ENCODE results near the gene PPP2R5C.
"Not testable (repeated sequence)": the region's sequence is repeated elsewhere in the genome, so short reads cannot be mapped to it uniquely, and the experiment has no call there.

PPP2R5C gene

GRCh38 chr14:101727611-101728366 lies 33.7 kb upstream of the PPP2R5C start:
- no peak for DNase-seq (ENCODE audit: low spot score)

- no peak for DNase-seq (ENCODE audit: low spot score)
These were observed 33.2 kb upstream of the PPP2R5C start for GRCh38 chr14:101728367-101728742.

DNA sequence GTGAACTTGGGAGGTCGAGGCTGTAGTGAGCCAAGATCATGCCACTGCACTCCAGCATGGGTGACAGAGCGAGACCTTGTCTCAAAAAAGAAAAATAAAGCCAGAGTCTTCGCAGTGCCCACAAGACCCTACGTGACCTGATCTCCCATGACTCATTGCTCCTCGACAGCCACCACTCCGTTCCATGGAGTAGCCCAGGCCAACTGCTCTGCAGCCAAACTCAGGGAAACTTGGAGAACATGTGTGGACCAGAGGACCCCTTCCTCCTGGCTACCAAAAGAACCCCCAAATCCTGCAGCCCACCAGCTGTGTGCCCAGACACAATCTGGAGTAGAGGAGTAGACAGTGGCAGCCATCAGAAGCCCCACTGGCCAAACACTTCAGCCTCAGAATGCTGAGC lies 32.1 kb upstream of the PPP2R5C start:
- DNase-seq (ENCODE audit: low spot score) = no peak

DNA sequence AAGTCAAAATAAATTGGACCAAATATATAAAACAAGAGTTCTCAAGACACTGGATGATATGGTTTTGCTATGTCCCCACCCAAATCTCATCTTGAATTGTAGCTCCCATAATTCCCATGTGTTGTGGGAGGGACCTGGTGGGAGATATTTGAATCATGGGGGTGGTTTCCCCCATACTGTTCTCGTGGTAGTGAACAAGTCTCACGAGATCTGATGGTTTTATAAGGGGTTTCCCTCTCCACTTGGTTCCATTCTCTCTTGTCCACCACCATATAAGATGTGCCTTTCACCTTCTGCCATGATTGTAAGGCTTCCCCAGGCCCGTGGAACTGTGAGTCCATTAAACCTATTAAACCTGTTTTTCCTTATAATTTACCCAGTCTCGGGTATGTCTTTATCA lies 31.4 kb upstream of the PPP2R5C start:
- DNase-seq (ENCODE audit: low spot score) = not testable (repeated sequence)

- DNase-seq (ENCODE audit: low spot score) = no peak
These were observed 30.8 kb upstream of the PPP2R5C start for GRCh38 chr14:101730626-101731186.

- DNase-seq (ENCODE audit: low spot score) = no peak
These were observed 30.1 kb upstream of the PPP2R5C start for GRCh38 chr14:101731187-101732080.

- no peak for DNase-seq (ENCODE audit: low spot score)
These were observed 29.4 kb upstream of the PPP2R5C start for GRCh38 chr14:101732118-101732517.

DNA sequence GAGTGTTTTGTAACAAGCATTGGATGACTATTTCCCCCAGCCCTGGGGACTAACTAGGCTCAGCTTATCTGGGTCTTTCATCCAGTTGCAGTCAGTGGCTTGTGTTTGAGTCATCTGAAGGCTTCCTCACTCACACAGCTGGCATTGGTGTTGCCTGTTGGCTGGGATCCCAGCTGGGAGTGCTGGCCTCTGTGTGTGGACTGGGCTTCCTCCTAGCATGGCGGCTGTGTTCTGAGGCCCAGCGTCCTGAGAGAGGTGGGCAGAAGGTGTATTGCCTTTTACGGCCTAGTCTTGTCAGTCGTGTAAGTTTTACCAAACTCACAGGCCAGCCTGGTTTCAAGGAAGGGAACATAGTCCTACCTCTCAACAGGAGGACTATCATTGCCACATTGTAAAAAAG lies 28.3 kb upstream of the PPP2R5C start:
- no peak for DNase-seq (ENCODE audit: low spot score)

- no peak for DNase-seq (ENCODE audit: low spot score)
These were observed 27.2 kb upstream of the PPP2R5C start for GRCh38 chr14:101734246-101734847.

DNA sequence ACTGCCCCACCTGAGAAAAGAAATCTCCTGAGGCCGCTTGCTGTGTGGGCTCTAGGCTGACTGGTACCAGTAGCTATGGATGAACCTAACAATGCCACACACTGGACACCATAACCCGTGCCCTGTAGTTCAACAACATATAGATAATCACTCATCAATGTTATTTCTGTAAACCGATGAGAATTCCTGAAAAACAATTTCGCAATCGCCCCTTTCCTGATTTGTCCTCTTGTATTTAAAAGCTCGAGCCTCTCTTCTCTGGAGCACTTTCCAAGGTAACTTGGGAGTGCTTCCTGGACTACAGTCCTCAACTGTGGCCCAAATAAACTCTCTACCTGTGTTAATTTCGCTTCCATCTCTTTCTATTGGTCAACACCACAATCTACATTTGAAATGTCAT lies 26.1 kb upstream of the PPP2R5C start:
- DNase-seq (ENCODE audit: low spot score) = no peak

GRCh38 chr14:101736071-101736470 lies 25.4 kb upstream of the PPP2R5C start:
- DNase-seq (ENCODE audit: low spot score) = no peak

- no peak for DNase-seq (ENCODE audit: low spot score)
These were observed 24.9 kb upstream of the PPP2R5C start for GRCh38 chr14:101736585-101736984.

DNA sequence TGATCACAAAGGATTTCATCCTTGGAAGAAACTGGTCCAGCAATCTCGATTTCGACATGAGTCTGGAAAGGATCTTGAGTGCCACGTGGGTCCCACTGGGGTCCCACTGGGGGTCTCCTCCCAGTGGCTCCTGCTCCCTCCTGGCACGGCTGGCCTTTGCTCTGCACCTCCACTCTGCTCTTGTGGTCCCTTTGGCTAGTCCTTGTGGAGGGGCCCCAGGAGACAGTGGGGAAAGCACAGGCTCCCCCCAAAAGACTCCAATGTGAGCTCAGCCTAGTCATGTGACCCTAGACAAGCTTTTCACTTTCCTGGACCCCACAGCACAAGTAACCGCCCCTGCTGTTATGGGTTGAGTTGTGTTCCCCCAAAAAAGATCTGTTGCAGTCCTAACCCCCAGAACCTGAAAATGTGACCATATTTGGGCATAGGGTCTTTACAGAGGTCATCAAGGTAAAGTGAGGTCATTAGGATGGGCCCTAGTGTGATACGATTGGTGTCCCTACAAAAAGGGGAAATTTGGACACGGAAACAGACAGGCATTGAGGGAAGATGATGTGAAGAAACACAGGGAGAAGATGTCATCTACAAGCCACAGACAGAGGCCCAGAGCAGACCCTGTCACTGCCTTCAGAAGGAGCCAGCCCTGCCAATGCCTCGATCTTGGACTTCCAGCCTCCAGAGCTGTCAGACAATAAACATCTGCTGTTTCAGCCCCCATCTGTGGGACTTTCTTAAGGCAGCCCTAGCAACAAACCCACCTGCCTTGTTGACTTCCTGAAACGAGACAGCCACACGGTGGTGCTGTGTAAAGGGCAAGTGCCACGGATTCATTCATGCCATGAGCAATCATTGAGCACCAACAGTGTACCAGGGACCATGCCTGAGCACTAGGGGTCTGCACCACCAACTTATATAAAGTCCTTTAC lies 23.8 kb upstream of the PPP2R5C start:
- DNase-seq (ENCODE audit: low spot score) = no peak

DNA sequence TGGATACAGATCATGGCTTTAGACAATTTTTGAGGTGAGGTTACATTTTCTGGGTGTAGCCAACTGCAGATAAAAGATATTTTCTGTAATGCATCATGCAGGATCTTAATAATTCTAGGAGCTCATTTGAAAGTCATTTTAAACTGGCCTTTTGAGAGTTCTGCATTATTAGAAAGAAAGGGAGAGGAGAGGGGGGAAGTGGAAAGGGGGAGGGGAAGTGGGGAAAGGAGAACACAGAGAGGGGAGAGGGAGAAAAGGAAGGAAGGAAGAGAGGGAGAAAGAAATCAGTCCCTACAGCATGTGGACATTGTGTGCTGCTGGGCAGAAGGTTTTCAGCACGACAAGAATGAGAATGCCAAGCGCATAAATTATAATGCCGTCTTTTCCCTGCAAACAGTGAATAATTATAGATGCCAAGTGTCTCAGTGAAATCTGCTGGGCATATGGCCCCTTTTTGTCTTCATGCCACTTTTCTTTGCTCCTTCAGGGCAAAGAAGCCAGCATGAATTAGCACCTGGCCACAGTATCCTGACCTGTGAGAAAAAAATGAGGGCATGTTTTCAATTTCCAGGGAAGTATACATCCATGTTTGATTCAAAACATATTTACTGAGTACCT lies 22.7 kb upstream of the PPP2R5C start:
- no peak for DNase-seq (ENCODE audit: low spot score)

- DNase-seq (ENCODE audit: low spot score) = no peak
These were observed 21.9 kb upstream of the PPP2R5C start for GRCh38 chr14:101739446-101740141.

GRCh38 chr14:101740981-101741380 lies 20.5 kb upstream of the PPP2R5C start:
- DNase-seq (ENCODE audit: low spot score) = no peak

GRCh38 chr14:101743701-101744100 lies 17.8 kb upstream of the PPP2R5C start:
- DNase-seq (ENCODE audit: low spot score) = no peak

GRCh38 chr14:101744382-101744781 lies 17.1 kb upstream of the PPP2R5C start:
- DNase-seq (ENCODE audit: low spot score) = not testable (repeated sequence)

- not testable (repeated sequence) for DNase-seq (ENCODE audit: low spot score)
These were observed 11.8 kb upstream of the PPP2R5C start for GRCh38 chr14:101749756-101750155.

DNA sequence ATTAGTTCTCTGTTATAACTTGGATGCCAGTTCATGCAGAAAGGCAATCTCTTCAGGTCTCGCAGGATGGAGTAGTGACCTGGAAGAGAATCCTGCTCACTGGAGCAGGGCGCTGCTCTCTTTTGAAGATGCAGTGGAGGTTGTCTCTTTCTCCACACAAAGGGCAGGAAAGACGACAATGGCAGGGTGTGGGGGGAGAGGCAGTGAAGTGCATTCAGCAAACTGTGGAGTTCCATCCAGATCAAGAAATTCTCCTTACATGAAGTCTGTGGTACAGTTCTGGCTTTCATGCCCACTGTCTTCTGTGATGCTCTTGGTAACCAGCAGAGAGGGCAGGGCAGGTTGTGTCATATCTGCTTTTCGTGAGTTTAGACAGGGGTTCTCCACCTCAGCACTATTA lies 6.6 kb upstream of the PPP2R5C start:
- DNase-seq (ENCODE audit: low spot score) = no peak

All from hepatic stellate cell (primary cell).